ENCODE measurements around the gene PRSS3. TPM values are rescaled to one million over a fixed set of nuclear protein-coding genes. Genes with fewer than 3 reads are reported as not detected.
"Not testable (repeated sequence)": the region's sequence is repeated elsewhere in the genome, so short reads cannot be mapped to it uniquely, and the experiment has no call there.

The PRSS3 gene
- total RNA-seq, 1 donor from 2014 or later = not detected

DNA sequence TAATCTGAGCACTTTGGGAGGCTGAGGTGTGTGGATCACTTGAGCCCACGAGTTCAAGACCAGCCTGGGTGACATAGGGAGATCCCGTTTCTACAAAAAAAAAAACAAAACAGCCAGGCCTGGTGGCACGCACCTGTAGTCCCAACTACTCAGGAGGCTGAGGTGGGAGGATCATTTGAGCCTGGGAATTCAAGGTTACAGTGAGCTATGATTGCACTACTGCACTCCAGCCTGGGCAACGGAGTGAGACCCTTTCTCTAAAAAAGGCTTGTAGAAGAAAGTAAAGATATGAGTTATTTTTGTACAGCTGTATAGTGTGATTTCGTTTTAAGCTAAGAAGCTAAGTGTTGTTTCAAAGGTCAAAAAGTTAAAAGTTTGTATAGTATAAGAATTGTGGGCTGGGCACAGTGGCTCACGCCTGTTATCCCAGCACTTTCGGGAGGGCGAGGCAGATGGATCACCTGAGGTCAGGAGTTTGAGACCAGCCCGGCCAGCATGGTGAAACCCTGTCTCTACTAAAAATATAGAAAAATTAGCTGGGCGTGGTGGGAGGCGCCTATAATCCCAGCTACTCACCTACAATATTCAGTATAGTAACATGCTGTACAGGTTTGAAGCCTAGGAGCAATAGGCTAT, 40.4 kb downstream of the PRSS3 start:
- no peaks in the 10 kb centered on the region for H3K27me3 ChIP-seq
- no peak for DNase-seq (ENCODE audit: low spot score in 2 of 2)
- no peak overlapping the region for H3K4me3 ChIP-seq
- intact Hi-C loops (cut with DNase I) = loop anchor here (1.0 kb wide), 1 partner anchor 19 kb away; no protein-coding TSS in a partner anchor
- no peaks in the 10 kb centered on the region for H3K36me3 ChIP-seq
- H3K9me3 ChIP-seq = no peaks in the 10 kb centered on the region
- H3K27ac ChIP-seq = peak overlapping the region; percentile 28 to 31
- peaks cover 0 to 19% of the 10 kb centered on the region in 2 donors for H3K4me1 ChIP-seq
- no peak for TF ChIP-seq CTCF (IDR thresholded peaks at IDR 0.05)

- Histone ChIP-seq H3K27ac (peak overlapping the region; percentile 3 to 28), H3K4me1 (peaks cover 0 to 21% of the 10 kb centered on the region in 2 donors)
- intact Hi-C loops (cut with DNase I) = loop anchor here (1.0 kb wide), 1 partner anchor 20 kb away; no protein-coding TSS in a partner anchor
- H3K4me3 ChIP-seq, H3K27me3 ChIP-seq, H3K9me3 ChIP-seq, H3K36me3 ChIP-seq: not testable (repeated sequence)
- DNase-seq (ENCODE audit: low spot score in 2 of 2) = peak in 1 of 2 donors; percentile 73
These were observed 40.9 kb downstream of the PRSS3 start for GRCh38 chr9:33836261-33836660.

GRCh38 chr9:33837138-33837537, 41.8 kb downstream of the PRSS3 start:
- Histone ChIP-seq H3K9me3 (no peaks in the 10 kb centered on the region), H3K4me3 (no peak overlapping the region), H3K4me1 (peaks cover 0 to 21% of the 10 kb centered on the region in 2 donors), H3K27ac (peak overlapping the region in 1 of 2 donors; percentile 3), H3K27me3 (no peaks in the 10 kb centered on the region), H3K36me3 (no peaks in the 10 kb centered on the region)
- intact Hi-C loops (cut with DNase I) = no loop called here
- DNase-seq (ENCODE audit: low spot score in 2 of 2) = no peak
- no peak for TF ChIP-seq CTCF (IDR thresholded peaks at IDR 0.05)

- Histone ChIP-seq H3K4me1 (peaks cover 0 to 24% of the 10 kb centered on the region in 2 donors), H3K9me3 (no peaks in the 10 kb centered on the region), H3K4me3 (no peak overlapping the region), H3K27ac (no peak overlapping the region), H3K36me3 (no peaks in the 10 kb centered on the region), H3K27me3 (no peaks in the 10 kb centered on the region)
- no peak for TF ChIP-seq CTCF (IDR thresholded peaks at IDR 0.05)
- DNase-seq (ENCODE audit: low spot score in 2 of 2) = no peak
- intact Hi-C loops (cut with DNase I) = no loop called here
These were observed 45.0 kb downstream of the PRSS3 start for GRCh38 chr9:33840381-33840780.

GRCh38 chr9:33843312-33843961, 48.1 kb downstream of the PRSS3 start:
- Histone ChIP-seq H3K27ac (no peak overlapping the region), H3K4me1 (peaks cover 0 to 13% of the 10 kb centered on the region in 2 donors), H3K9me3 (no peaks in the 10 kb centered on the region), H3K4me3 (no peak overlapping the region), H3K36me3 (no peaks in the 10 kb centered on the region), H3K27me3 (no peaks in the 10 kb centered on the region)
- DNase-seq (ENCODE audit: low spot score in 2 of 2) = no peak
- TF ChIP-seq CTCF (IDR thresholded peaks at IDR 0.05) = no peak
- intact Hi-C loops (cut with DNase I) = no loop called here

- H3K27me3 ChIP-seq = no peaks in the 10 kb centered on the region
These were observed 50.9 kb downstream of the PRSS3 start for GRCh38 chr9:33846231-33846630.

DNA sequence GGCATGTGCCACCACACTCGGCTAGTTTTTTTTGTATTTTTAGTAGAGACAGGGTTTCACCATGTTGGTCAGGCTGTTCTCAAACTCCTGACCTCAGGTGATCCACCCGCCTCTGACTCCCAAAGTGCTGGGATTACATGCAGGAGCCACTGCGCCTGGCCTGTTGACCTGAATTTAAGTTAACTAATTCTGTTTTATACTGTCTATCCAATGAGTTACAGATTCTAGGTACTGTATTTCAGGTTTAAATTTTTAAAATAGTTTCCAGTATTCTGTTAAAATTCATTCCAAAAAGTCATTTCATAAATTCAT, 52.5 kb downstream of the PRSS3 start:
- H3K27me3 ChIP-seq; DNase-seq (ENCODE audit: low spot score in 2 of 2); H3K4me3 ChIP-seq; H3K9me3 ChIP-seq; H3K27ac ChIP-seq; intact Hi-C loops (cut with DNase I); H3K36me3 ChIP-seq: not testable (repeated sequence)
- H3K4me1 ChIP-seq = peaks cover 5 to 20% of the 10 kb centered on the region in 2 donors

More at GRCh38 chr9:33846231-33846630, 50.9 kb downstream of the PRSS3 start:
- no peak overlapping the region for H3K27ac ChIP-seq
- H3K4me3 ChIP-seq = no peak overlapping the region
- TF ChIP-seq CTCF (IDR thresholded peaks at IDR 0.05) = no peak
- H3K36me3 ChIP-seq = no peaks in the 10 kb centered on the region
- peaks cover 0 to 9% of the 10 kb centered on the region in 2 donors for H3K4me1 ChIP-seq
- intact Hi-C loops (cut with DNase I) = no loop called here
- no peaks in the 10 kb centered on the region for H3K9me3 ChIP-seq
- DNase-seq (ENCODE audit: low spot score in 2 of 2) = no peak
